NCI-H187 treated with DMSO at 0.1 percent for 48 hours (cell line): ENCODE data around the gene ATP11C.
"Not testable (repeated sequence)": the region's sequence is repeated elsewhere in the genome, so short reads cannot be mapped to it uniquely, and the experiment has no call there.

Source experiments
- DNase-seq: peaks from one replicate; lab custom pipeline; 2025; lab: John Stamatoyannopoulos, UW

ATP11C gene

DNA sequence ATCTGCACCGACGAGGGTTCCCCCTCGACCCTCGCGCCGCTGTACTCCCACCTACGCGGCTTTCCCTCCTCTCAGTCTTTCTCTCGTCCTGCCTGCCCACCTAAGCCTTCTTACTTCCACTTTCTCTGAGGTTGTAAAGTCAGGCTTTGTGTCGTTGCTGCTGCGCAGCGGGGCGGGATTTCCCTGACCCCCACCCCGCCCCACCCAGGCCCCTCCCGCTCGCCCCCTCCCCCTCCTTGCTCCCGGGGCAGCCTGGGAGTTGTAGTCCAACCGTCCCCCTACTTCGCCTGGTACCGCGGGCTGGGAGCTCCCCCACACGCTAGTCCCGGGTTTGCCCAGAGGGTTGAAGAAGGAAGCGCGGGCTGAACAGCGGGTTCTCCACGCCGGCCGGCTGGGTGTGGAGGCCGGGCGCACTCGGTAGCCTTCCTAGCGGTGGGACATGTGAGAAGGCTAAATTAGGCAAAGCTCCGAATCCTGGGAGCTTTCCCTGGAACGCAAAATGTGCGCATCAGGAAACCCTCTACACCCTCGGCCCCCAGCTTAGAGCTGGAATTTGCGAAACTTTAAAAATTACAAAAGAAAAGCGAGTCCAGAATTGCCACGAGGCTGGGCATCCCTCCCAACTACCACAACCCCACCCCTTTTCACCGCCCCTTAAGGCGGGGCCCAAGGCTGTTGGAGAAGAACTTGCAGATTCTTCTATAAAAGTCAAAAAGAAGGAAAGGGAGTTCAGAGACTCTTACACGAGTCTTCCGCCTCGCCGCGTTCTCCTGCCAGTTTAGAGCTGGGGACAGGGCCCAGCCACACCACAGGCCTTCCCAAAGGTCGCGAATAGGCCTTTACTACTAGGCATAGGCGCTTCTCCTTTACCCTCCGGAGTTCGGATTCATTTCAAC is at the start of gene ATP11C:
Gene ATP11C (minus strand): TSS at position 153 of the 896 bp plus-strand sequence. CDS start 1,011 bp downstream, outside the sequence.
- DNase-seq = no peak

DNA sequence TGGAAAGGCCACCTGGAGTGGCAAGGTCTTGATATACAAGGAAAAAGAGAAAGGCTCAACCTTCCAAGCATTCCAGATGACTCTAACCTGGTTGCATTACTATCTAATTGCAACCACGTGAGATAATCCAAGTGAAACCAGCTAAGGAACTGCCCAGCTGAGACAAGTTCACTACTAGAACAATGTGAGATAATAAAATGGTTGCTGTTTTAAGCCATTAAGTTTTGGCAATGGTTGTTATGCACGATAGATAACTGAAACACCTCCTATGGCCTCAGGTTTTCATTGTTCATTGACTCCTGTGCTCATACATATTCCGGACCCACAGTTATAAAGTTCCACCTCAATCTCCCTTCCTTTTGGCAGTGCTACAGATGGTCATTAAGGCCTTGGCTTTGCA is 41.6 kb upstream of the ATP11C start:
- no peak for DNase-seq

DNA sequence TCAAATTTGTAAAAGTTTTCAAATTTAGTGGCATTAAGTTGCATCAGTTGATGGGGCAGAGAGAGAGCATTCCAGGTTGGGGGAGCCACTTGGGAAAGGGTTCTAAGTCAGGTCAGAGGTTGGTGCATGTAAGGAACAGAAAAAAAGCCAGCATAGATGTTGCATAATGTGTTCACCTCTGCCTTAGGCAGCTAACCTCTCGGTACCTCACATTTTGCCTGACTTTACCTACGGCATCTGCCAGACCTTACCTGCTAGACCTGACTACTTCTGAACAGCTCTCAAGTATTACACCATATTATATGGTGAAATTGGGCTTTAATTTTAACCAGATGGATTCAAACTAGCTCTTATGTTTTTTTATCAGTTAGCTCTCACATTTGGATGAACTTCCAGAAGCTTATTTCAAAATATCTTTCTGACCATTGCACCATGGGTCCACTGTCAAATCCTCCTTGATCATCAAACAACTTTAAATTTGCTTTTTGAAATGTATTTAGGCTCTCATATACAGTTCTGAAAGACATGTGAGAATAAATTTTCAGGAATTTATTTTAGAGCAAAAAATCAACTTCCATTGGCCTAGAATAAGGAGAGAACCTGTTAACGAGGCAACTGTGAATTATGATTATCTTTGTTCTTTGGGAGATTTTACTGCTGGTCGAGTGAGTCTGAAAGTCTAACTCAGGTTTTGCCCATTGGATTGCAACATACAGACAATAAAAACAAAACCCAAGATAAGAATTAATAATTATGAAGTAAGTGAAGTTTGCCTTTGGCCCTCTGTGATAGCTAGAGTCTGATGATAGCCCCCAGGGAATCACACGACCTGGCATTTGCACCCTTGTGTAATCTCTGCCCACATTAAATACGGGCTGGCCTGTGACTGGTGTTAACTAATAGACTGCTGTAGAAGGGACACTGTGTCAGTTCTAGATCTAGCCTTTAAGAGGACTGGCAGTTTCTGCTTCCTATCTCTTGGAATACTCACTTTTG is 40.1 kb upstream of the ATP11C start:
- no peak for DNase-seq

DNA sequence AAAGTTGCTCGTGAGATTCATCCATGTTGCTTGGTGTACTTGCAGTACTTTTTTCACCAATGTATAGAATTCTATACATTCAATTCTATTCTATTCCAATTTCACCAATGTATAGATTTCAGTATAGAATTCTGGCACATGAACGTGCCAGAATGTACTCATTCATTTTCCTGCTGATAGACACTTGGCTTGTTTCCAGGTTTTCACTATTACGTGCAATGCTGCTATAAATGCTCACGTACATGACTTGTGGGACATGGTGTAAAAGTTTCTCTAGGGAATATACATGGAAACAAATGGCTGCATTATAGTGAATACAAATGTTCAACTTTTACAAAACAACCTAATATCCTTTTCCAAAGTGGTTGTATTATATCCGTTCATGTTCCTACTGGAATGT is 39.3 kb upstream of the ATP11C start:
- no peak for DNase-seq

DNA sequence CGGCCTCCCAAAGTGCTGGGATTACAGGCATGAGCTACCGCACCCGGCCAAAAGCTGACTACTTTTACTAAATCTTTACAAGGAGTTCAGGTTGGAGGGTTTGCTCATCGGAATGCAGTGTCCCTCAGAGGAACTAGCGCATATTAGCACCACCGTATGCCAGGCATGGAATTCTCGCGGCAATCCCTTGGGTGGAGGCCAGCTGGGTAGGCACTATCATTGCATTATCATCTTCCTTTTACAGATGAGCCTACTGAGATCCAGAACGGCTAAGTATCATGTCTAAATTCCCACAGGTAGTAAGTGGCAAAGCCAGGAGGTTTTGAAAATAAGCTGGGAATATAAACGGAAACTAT is 38.5 kb upstream of the ATP11C start:
- no peak for DNase-seq

DNA sequence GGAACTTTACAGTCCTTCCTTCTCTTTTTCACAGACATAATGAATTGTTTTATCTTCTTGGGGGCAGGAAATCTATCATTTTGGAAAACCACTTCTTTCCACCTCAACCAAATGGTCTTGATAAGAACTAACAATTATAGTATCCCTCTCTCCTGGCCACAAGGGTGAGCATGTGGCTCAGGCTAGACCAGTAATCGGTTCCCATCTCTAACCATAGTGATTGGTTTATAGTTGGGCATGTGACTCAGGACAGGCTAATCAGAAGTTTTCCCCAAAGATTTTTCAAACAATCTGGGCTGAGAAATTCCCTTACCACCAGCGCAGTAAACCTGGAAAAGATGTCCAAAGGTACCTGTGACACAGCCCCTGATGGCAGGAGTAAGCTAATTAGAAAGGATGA is 36.4 kb upstream of the ATP11C start:
- no peak for DNase-seq

DNA sequence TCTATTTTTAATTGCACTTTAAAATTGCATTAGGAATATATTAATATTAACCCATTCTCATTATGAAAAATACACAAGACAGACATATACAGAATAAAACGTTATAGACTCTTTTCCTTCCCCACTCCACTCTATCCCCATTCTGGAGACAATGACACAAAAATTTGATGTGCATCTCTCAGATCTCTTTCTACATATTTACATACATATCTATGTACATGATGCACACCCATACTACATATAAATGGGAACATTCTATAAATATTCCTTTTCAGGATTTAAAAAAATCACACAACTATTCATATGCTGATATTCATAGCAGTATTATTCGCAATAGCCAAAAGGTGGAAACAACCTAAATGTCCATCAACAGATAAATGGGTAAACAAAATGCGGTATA is 34.9 kb upstream of the ATP11C start:
- no peak for DNase-seq

DNA sequence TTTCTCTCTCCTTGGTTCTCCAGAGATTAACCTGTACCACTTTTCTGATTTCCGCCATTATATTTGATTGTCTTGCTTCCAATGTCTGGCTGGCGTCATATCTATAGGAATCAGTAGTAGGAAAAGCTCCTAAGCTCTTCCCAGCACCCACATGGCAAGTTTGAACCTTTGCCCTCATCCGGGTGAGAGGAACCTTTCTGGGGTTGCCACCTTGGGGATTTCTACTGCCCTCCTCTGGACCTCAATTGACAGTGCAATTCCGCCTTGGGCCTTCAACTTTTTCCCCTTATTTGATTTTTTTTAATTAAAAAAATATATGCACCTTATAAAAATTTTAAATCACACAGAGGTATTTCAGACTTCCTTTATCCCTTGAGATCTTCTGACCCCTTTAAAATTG is 34.4 kb upstream of the ATP11C start:
- DNase-seq = no peak

DNA sequence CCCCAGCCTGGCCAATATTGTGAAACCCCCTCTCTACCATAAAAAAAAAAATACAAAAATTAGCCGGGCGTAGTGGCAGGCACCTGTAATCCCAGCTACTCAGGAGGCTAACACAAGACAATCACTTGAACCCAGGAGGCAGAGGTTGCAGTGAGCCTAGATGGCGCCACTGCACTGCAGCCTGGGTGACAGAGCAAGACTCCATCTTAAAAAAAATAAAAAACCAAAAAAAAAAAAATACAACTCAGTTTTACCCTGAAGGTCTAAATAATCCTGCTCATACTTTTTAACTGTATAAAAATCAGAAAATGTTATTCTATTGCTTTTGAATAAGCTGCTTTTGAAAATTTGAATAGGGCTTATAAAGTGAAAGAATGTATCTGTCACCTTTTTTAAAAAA is 33.3 kb upstream of the ATP11C start:
- not testable (repeated sequence) for DNase-seq

DNA sequence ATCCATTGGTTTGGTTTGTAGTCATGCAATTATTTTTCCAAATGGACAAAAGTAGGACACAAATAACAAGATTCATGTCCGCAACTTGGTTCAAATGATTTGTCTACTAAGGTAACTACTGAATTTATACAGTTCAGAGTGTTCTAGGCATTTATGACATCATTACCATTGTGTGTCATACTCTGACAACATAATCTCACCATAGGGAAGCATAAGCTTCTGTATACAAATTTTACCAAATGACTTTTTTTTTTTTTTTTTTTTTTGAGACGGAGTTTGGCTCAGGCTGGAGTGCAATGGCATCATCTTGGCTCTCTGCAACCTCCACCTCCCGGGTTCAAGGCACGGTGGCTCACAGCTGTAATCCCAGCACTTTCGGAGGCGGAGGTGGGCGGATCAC is 32.6 kb upstream of the ATP11C start, which contains the start of gene CXorf66:
Gene CXorf66 (minus strand): TSS at position 101 of the 400 bp plus-strand sequence. CDS start 25 bp downstream, at position 76.
- DNase-seq = no peak

DNA sequence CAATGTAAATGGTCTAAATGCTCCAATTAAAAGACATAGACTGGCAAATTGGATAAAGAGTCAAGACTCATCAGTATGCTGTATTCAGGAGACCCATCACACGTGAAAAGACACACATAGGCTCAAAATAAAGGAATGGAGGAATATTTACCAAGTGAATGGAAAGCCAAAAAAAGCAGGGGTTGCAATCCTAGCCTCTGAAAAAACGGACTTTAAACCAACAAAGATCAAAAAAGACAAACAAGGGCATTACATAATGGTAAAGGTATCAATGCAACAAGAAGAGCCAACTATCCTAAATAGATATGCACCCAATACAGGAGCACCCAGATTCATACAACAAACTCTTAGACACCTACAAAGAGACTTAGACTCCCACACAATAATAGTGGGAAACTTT is 28.2 kb upstream of the ATP11C start:
- not testable (repeated sequence) for DNase-seq

DNA sequence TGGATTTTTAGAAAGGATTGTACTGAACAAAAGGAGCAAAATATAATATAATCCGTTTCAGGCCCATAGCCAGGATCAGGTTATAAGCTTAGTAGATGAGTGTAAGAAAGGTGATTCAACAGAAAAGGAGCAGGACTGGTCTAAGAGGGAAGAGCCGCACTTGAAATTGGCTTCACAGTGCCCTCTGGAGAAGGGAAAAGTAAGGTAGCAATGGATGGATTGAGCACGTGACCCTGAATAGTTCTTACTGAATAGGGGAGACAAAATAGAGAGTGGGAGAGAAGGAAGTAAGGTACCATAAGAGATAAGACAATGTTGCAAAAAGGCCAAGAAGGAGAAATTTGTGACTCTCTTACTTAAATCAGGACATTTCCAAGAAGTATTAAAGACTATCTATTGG is 16.9 kb upstream of the ATP11C start:
- DNase-seq = no peak

DNA sequence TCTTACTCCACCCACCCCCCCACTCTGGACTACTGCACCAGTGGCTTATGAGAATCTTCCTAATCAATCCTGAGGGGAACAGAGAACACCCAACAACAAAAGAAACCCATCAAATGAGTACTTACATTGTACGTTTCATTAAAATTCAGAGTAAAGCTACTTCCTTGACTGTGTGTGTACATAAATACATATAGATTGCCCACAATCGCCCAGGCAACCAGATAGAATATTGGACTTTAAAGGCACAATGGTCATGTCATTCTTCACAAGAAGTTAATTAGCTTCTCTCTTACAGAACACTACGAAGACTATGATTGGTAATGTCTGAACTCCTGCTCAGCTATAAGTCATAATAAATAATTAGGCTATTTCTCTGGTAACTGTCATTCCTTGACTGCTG is 12.2 kb upstream of the ATP11C start:
- DNase-seq = no peak

DNA sequence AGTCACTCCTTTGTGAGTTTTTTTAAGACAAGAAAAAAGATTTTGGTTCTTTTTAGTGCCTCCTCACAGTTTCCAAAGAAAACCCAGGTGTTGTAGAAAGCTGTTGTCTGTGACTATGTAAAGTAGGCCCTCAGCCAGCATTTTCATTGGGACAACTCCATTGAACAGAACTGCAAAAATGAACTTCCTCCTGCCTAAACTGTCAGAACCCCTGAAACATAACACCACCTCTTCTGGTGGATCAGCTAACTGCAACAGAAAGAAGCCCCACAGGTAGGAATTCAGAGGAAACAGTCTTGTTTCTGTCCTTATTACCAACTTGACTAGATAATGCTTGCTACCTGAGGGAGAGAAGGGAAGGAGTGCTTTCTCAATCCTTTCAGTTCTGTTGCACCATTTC is 3.4 kb upstream of the ATP11C start:
- DNase-seq = no peak

DNA sequence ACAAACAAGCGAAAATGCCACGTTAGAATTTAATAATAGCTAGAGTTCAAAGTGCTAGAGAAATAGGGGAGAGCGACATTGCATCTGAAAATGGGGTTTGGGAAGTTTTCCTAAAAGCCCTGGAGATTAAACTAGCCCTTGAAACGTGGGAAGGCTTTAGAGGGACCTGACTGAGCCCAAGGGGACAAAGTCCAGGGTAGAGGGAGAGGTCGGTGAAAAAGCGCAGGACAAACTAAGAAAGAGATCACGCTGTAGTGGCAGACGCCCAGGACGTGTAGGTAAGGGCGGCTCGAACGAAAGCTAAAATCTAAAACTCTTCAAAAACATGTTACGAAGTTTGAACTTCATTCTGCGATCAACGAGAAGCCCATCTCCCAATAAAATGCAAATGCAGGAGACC is 1.1 kb upstream of the ATP11C start:
- no peak for DNase-seq

DNA sequence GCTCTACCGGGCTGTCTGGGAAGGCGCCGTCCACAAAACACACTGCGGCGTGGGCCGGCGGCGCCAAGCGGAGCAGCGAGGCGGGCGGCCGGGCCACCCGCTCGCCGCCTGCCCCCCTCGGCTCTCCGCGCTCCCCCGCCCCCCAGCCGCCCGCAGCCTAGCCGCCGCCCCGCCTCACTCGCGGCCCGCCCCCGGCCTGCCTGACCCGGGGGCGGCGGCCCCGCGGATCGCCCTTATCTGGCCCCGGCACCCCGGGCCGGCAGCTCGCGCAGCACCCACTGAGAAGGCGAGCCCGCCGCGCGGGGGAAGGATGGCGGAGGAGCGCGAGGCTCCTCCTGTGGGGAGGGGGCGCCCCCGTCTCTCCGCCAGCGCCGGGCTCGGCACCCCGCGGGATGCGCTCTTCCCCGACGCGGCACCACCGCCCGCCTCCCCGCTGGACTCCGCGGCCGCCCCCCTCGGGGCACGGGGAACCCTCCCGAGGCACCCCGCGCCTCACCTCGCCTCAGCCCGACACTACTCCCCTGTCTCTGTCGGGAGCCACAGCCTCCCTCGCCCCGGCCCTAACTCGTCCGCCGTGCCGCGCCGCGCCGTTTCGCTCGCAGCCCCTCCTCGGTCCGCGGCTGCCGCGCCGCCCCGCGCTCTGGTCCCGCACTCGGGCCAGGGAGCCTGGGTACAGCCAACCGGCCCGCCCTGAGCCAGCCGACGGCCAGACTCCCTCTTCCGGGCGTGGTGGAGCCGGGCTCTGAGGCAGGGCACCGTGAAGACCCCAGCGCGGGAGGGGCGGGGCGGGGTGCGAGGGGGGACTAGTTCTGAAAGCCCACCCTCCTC is 566 bp downstream of the ATP11C start:
- no peak for DNase-seq

DNA sequence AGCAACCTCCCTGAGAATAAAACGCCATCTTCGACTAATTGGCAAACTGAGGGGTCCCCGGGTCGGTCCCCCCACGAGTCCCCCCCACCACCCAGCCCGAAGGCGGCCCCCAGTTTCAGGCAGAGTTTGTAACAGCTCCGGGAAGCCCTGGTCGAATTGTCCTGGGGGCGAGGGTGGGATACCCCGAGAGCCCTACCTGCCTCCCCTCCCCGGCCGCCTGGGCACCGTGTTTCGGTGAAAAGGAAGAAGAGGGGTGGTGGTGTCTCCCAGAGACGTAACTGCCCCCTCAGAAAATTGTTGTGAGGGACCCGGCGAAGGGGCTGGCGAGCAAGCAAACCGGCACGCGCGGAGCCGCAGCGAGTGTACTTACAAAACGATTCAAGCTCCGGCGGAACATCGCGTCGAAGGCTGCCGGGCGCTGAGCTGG is 1.2 kb downstream of the ATP11C start:
- no peak for DNase-seq

DNA sequence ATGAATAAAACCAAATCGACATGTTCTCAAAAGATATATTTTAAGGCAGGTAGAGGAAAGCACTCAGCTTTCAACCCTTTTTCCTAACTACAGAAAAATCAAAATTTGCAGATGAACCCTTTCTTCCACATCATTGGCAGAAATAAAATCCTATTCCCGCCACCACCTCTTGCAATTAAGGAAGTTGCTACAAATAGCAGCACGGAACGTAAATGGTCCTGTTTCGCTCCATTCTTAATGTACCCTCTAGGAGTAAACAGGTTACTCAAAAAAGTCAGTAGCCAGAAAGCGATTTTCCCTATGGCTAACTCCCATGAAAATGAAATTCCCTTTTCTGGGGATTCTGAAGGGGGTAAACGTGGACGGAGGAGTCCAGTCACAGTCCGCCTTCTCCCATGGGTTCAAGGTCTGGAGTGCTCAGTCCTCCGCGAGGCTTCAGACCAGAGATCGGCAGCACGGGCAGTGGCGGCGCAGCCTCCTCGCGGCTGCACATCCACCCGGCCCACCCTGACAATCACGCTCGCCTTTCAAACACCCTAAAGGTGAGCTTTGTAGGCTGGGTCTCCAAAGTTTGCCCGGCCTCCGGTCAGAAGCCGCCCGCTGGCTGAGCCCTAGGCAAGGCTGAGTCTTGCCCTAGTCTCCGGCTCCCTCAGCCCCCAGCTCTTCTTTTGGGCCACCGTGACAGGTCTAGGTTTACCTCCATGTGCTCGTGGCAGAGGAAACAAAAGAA is 1.8 kb downstream of the ATP11C start:
- no peak for DNase-seq

DNA sequence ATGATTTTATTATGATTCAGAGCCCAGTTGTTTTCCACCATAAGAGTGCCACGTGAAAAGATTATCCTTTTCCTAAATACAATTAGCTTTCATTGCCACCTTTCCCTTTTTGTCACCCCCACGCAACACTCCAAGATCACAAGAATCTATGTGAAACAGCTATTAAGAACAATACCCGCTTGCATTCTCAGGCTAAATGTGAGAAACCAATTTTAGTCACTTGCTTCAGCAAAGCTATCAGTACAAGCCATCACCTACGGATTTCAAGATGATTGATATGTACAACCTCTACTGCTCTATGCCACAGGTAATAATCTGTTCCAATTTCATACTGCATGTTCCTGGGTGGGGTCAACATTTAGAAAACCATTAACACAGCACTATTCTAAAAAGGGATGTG is 2.5 kb downstream of the ATP11C start:
- no peak for DNase-seq

DNA sequence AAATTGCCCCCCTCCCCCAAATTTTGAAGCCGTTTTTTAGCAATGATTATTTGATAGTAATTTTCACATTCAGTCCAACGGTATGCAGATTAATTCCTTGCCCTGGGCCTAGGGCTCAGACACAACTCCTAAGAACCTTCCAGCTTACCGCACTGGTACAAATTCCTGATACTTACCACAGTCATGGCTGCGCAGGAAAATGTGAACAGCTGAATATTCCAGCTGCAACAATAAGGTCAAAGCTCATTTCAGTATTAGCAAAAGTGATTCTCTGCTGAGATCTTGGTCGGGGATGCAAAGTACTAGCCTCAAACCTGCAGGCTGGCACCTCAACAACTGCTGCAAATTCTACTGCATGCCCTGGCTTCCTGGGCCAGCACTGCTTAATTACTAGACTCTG is 3.0 kb downstream of the ATP11C start:
- no peak for DNase-seq

DNA sequence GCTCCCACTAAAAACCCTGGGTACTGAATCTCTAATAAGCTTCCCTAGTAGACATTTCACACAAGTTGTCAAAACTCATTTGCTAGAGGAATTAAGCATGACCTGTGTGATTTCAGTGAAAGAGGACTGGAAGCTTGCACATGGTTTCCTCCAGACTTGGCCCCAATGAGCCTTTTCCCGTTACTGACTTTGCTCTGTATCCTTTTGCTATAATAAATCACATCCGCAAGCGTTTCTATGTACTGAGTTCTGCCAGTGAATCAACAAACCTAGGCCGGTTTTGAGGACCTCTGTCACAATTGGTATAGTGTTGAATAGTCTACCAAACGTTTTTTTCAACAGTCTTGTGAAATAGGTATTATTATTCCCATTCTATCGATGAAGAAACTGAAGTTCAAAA is 8.2 kb downstream of the ATP11C start:
- no peak for DNase-seq
